ENCODE measurements around the gene SCAMP5. TPM values are rescaled to one million over a fixed set of nuclear protein-coding genes. Genes with fewer than 3 reads are reported as not detected.

The SCAMP5 gene
- total RNA-seq, 1 donor, result 0.43 TPM

DNA sequence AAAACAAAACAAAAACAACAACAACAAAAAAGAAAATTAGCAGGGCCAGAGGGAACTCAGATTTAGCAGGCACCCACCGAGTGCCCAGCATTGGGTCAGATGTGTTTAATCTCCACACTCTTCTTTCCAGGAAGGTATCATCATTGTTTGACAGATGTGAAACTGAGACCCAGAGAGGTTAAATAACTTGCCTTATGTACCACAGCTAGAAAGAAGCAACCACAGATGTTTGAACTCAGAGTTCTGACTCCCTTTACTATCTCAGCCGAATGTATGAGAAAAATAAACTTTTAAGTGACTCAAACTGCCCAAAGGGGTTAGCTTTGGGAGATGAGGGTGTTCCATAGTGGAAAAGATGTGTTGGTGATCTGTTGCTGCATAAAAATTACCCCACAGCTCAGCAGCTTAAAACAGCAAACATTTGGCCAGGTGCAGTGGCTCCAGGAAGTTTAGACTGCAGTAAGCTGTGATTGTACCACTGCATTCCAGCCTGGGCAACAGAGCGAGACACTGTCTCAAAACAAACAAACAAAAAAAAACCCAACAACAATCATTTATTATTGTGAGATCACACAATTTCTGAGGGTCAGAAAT lies 34.3 kb upstream of the SCAMP5 start:
- no peak overlapping the region for H3K4me3 ChIP-seq (ENCODE audit: low read depth, low read length)
- no peak for TF ChIP-seq CTCF (IDR thresholded peaks at IDR 0.05; ENCODE audit: insufficient read depth, low read depth, low read length)
- peak; percentile 11 for DNase-seq (ENCODE audit: low read depth)

GRCh38 chr15:74961616-74962015 lies 33.7 kb upstream of the SCAMP5 start:
- TF ChIP-seq CTCF (IDR thresholded peaks at IDR 0.05; ENCODE audit: insufficient read depth, low read depth, low read length), result no peak
- DNase-seq (ENCODE audit: low read depth), result no peak
- H3K4me3 ChIP-seq (ENCODE audit: low read depth, low read length), result no peak overlapping the region

DNA sequence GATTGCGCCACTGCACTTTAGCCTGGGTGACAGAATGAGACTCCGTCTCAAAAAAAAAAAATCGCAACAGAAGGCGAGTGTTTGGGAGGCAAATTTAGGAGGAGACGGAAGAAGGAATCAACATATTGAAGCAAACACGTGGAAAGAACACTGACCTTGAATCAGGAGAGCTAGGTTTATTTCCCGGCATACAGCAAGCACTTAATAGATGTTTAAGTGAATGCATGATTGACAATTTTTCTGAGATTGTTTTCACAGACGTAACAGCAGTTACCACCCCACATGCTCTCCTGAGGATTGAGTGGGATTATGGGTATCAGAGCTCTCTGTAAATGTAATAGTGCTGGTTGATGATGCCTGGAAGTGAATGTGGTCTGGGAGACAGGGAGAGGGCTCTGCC lies 33.1 kb upstream of the SCAMP5 start:
- no peak overlapping the region for H3K4me3 ChIP-seq (ENCODE audit: low read depth, low read length)
- no peak for TF ChIP-seq CTCF (IDR thresholded peaks at IDR 0.05; ENCODE audit: insufficient read depth, low read depth, low read length)
- no peak for DNase-seq (ENCODE audit: low read depth)

- TF ChIP-seq CTCF (IDR thresholded peaks at IDR 0.05; ENCODE audit: insufficient read depth, low read depth, low read length), result no peak
- no peak overlapping the region for H3K4me3 ChIP-seq (ENCODE audit: low read depth, low read length)
- DNase-seq (ENCODE audit: low read depth), result no peak
These were observed 32.7 kb upstream of the SCAMP5 start for GRCh38 chr15:74962671-74963070.

DNA sequence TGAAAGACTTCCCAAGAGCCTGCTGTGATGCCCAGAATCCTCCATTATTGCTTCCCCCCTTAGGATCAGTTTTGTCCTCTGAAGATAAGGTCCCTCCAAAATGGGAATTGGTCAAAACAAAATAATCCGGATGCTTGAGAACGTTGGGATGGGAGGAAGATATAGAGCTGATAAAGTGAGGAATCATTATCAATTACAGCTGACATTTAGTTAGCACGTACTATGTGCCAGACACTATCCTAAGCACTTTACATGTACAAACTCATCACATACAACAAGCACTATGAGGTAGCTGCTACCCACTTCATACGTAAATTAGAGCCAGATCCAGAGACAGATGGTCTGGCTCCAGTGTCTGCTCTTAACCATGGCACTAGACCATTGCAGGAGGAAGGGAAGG lies 32.1 kb upstream of the SCAMP5 start:
- no peak overlapping the region for H3K4me3 ChIP-seq (ENCODE audit: low read depth, low read length)
- no peak for TF ChIP-seq CTCF (IDR thresholded peaks at IDR 0.05; ENCODE audit: insufficient read depth, low read depth, low read length)
- DNase-seq (ENCODE audit: low read depth), result no peak

DNA sequence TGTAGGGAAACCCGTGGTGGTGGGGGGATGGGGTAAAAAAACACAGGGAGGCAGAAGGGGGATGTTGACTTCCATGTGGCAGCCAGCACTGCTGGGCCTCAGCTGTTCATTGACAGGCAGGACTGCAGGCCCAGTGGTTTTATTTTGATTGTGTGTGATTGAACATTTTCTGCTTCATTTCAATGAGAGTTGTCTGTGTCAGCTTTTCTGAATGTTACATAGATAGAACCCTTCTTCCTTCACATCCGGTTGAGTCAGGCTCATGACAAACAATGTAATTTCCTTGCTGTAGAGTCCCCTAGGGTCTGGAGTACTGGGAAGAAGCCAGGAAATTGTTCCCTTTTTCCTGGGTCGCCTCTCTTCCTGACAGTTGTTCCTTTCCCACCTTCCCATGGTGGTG lies 30.6 kb upstream of the SCAMP5 start:
- DNase-seq (ENCODE audit: low read depth), result no peak
- no peak for TF ChIP-seq CTCF (IDR thresholded peaks at IDR 0.05; ENCODE audit: insufficient read depth, low read depth, low read length)
- H3K4me3 ChIP-seq (ENCODE audit: low read depth, low read length), result no peak overlapping the region

DNA sequence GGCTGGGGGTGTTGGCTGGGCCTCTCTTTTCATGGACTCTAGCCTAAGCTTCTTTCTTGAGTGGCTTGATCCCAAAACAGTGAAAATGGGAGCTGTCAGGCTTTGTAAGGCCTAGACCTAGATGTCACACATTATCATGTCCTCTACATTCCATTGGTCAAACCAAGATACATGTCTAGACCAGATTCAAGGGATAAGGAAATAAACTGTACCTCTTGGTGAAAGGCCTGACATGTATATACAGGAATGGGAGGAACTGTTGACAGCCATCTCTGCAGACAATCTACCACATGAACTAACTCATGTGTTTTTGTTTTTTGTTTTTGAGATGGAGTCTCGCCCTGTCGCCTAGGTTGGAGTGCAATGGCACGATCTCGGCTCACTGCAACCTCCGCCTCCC lies 27.7 kb upstream of the SCAMP5 start:
- no peak for TF ChIP-seq CTCF (IDR thresholded peaks at IDR 0.05; ENCODE audit: insufficient read depth, low read depth, low read length)
- DNase-seq (ENCODE audit: low read depth), result no peak
- no peak overlapping the region for H3K4me3 ChIP-seq (ENCODE audit: low read depth, low read length)

Data from fibroblast of villous mesenchyme (primary cell).